ENCODE results near the gene DDX56.

The DDX56 gene

GRCh38 chr7:44536090-44536489 lies 37.6 kb downstream of the DDX56 start:
- no peak for DNase-seq

GRCh38 chr7:44535348-44536064 lies 38.2 kb downstream of the DDX56 start:
- DNase-seq = no peak

DNA sequence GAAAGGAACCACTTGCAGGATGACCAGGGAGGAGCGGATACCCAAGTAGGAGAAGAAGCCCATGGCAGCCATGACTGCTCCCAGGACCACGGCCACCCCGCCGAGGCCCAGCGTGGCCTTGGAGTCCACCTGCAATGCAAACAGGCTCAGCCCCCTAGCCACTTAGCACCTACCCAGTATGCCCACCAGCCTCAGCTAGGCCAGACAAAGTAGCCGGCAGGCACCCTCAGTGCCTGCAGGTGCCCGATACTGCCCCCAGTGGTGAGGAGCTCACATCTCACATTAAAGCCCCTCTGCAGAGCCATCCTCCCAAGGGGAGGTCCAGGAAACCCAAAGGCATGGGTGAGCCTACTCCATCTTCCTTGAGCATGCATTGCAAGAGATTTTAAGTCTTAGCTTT lies 39.2 kb downstream of the DDX56 start:
- DNase-seq = peak in 2 of 51 donors; percentile 10 to 15

DNA sequence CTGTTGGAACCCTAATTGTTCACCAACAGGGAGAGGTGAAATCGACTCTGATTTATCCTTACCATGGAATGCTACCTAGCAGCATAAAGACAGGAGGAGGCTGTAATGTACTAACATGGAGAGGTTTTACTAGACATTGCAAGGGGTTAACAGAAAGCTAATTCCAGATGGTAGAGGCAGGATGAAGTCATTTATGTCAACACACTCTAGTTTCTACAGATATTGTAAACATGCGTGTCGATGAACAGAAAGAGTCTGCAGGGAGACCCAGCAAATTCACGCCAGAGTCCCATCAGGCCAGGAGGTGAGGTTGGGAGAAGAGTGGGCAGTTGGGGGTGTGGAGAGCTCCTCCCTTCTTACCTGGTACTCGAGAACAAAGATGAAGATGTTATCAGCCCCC lies 39.6 kb downstream of the DDX56 start:
- DNase-seq = no peak

DNA sequence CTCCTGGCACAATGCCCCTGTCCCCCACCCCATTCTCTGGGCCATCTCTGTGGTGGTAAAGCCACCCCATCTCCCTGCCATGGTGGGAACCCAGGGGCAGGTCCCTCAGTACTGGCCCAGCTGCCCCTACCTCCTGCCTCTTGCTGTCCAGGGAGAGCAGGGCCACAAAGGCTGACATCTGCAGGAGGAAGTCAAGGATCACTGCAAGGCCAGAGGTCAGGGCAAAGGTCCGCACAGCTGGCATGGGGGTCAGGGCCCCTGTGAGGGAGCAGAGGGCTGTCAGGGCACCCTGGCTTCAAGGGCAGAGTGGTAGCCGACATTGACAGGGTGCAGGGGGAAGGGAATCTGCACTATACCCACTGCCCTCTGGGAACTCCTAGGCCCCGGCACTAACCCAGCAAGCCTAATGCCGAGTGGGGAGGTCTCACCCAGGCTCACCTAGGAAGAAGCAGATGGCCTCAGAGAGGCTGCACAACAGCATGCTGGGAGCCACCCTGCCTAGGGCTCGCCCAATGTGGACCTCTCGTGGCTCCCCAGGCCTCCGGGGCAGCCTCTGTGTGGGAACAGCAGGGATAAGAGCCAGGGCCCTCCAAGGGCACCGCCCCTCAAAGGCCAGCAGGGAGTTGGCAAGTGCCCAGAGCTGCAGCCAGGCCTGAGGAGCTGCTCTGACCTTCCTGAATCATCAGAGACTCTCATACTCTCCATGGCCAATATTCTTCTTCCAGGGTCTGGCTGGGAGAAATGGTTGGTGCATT lies 40.2 kb downstream of the DDX56 start:
- no peak for DNase-seq

- DNase-seq = no peak
Observed at GRCh38 chr7:44531421-44532380, 42.0 kb downstream of the DDX56 start.

DNA sequence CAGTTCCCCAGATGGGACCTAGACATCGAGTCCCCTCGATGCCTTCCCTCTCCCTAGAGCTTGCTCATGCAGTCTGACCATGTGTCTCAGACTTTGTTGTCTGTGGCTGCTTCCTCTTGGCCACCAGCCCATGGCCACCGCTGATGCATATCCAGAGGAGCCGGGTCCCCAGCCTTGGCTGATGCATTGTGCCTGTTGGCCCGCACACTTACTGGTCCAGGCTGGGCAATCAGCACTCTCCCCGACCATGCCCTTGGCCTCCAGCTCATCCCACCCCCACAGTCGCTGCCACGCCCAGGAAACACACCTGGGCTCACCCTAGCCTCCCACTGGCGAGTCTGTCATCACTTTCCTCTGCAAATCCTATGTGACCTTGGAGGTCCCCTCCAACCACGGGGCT lies 42.7 kb downstream of the DDX56 start:
- DNase-seq = no peak

DNA sequence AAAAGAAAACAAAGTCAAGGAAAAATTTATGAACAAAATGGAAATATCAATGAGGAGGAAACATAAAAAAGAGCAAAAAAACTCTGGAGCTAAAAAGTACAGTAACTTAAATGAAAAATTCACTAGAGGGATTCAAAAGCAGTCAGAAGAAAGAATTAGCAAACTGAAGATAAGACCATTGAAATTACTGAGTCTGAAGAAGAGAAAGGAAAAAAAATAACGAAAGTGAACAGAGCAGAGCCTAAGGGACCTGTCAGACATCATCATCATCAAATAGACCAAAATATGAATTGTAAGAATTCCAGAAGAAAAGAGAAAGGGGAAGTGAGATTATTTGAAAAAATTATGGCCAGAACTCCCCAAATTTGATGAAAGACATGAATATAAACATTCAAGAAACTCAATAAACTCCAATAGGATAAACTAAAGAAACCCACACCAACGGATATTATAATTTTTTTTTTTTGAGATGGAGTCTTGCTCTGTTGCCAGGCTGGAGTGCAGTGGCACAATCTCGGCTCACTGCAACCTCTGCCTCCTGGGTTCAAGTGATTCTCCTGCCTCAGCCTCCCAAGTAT lies 48.8 kb downstream of the DDX56 start:
- no peak for DNase-seq

GRCh38 chr7:44522315-44522714 lies 51.4 kb downstream of the DDX56 start:
- DNase-seq = no peak

GRCh38 chr7:44521347-44522095 lies 52.2 kb downstream of the DDX56 start:
- DNase-seq = no peak

DNA sequence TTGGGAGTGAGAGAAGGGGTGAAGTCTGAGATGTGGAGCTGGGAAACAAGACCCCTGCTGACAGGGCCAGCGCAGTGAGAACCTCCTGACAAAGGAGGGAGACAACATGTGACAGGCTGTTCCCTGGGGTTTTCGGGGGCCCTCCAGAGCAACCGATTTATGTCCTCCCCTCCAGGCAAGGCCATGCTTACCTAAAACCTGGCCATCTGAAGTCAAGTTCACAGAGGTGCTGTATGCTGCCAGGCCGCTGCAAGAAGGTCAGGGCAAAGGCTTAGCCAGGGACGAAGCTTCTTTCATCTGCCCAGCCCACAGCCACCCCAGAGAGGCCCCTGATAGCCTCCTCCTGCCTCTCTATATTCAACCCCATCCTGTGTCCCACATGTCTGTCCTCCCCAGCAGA lies 53.1 kb downstream of the DDX56 start:
- no peak for DNase-seq

DNA sequence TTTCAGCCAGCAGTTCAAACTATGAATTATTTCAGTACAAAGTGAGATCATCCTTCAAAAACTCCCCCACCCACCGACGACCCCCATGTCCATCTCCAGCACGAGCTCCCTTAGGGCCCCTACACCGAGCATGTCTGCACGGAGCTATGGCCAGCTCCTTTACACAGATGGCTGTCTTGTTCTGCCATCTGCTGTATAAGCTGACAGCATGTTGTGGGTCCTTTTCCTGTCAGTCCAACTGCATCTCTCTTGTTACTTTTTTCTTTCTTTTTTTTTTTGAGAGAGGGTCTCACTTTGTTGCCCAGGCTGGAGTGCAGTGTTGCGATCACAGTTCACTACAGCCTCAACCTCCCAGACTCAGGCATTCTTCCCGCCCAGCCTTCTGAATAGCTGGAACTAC lies 54.2 kb downstream of the DDX56 start:
- no peak for DNase-seq

DNA sequence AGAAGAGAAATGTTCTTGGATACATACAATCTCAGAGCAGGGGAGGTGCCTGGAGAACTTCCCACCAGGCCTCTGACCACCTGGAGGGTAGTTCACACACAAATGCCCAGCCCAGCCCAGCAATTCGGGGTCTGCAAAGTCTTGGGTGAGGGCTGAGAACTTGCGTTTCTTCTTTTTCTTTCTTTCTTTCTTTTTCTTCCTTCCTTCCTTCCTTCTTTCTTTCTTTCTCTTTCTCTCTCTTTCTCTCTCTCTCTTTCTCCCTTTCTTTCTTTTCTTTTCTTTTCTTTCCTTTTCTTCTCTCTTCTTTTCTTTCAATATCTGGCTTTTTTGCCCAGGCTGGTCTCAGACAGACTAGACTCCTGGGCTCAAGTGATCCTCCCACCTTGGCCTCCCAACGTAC lies 54.9 kb downstream of the DDX56 start:
- no peak for DNase-seq

DNA sequence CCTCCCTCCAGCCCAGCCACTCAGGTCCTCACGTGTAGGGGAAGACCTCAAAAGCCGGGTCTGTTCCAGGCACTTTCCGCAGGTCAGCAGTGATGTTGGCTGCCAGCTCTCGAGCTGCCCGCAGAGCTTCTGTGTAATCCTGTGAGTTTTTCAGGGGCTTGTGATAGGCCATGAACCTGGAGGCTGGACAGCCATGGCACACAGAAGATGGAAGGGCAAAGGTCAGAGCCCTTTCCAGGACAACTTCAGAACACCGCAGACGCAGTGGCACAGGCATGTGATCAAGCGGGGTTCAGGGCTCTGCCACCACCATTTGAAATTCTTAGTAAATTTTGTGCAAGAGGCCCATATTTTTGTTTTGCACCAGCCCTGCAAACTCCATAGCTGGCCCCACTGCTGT lies 56.5 kb downstream of the DDX56 start:
- DNase-seq = no peak

All from hypothalamus (tissue), 51 donors.